OCI-LY7 (cell line): Measurements from ENCODE around the gene TLL2.

Experiments used
- CTCF ChIP-seq: fragments of 200-600 bp; sonication (generic); conservative IDR thresholded peaks from 2 replicates; pipeline ENCODE4 v1.5.1; 2014; ENCODE audit warnings: mild to moderate bottlenecking, antibody characterized with exemption, low read length, moderate library complexity, mixed read lengths
- EZH2phosphoT487 ChIP-seq: fragments of 200-600 bp; sonication (generic); IDR thresholded peaks from 2 replicates; pipeline ENCODE4 v1.6.1; 2018; ENCODE audit warnings: low read depth, borderline replicate concordance, mild to moderate bottlenecking, mixed run types, antibody characterized with exemption, low read length, moderate library complexity, mixed read lengths

GRCh38 chr10:96417441-96417840 lies 96.3 kb downstream of the TLL2 start:
- no peak for TF ChIP-seq CTCF
- TF ChIP-seq EZH2phosphoT487, result no peak
